Stimulated activated CD4-positive, alpha-beta T cell treated with anti-CD3 and anti-CD28 coated beads, TNF-alpha, amount 100 ng/mL, for 1 hour (primary cell): ENCODE data around the gene MAP7D2.

Experiments
- DNase-seq, 3 donors: peaks; one replicate each; pipeline ENCODE4 v3.0.0-alpha.2; 2020; ENCODE audit warnings: low read depth in 3 of 3, low spot score in 1 of 3

Gene MAP7D2

DNA sequence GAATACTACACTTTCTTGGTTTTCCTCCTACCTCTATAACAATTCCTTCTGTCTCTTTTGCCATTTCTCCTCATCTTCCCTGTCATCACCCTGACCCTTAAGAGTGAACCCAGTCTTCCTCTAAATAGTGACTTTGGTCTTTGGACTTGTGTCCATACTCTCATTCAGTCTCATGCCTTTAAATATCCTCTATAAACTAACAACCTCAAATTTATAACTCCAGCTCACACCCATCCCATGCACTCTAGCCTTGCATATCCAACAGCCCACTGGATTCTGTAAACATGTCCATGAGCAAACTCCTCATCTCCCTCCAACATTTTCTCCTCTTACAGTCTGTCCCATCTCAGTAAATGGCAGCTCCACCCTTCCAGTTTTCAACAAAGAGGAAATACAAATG lies 140.9 kb downstream of the MAP7D2 start:
- no peak for DNase-seq

DNA sequence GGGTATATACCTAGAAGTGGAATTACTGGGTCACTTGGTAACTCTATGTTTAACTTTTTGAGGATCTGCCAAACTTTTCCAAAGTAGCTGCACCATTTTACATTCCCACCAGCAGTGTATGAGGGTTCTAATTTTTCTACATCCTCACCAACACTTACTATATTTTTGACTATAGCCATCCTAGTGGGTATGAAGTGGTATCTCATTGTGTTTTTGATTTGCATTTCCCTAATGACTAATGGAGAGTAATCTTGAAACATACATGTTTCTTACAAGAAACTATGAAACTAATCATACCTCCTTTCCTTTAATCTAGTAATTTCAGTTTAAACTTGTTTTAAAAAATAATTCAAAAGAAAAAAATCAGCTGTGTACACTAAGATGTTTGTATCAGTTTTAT lies 143.7 kb downstream of the MAP7D2 start:
- no peak for DNase-seq

GRCh38 chrX:19968276-19968675 lies 148.4 kb downstream of the MAP7D2 start:
- no peak for DNase-seq

GRCh38 chrX:19966056-19966455 lies 150.7 kb downstream of the MAP7D2 start:
- no peak for DNase-seq

DNA sequence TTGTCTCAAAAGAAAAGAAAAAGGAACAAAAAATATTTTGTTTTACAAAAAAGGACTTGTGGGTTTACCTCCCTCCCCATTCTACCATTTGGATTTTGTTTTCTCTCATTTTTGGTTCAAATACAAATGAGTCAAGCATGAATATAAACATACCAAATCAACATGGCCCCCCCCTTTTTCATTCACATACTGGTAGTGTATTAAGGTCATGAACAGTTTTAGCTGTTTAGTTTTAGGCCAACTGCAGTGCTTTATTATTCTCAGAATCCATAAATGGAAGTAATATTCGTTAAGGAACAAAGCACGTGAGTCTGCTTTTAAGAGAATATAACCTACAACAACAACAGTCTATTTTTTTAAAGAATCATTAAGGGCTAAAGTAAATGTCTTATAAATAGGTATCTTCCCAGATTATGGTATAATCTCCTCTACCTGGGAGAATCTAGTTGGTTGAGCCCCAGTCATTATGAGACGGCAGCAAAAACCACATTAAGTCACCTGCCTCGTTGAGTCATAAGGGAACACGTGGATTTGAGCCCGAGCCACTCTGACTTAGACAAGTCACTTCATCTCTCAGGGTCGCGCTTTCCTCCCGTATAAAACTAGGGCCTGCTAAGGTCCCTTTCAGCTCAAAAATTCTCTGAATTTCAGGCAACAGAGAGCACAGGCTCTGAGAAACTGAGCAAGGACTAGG lies 152.5 kb downstream of the MAP7D2 start:
- no peak for DNase-seq

DNA sequence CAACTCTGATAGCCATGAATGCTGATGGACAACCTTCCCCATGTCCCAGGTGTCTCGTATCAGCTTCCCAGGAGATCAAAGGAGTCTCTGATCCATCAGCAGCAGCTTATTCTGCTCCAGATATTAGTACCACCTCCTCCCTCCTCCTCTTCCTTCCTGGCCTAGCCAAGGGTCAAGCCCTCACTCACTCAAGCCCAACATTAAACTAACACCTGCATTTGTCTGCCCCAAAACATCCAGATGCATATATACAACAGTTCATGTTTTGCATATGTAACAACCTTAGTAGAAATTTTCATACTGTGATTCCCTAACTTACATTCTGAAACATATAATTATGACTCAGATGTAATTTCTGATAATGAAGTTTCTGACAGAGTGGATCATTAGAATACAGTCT lies 155.8 kb downstream of the MAP7D2 start:
- no peak for DNase-seq

- DNase-seq: no peak
Observed at GRCh38 chrX:19958552-19959486, 157.9 kb downstream of the MAP7D2 start.

GRCh38 chrX:19956923-19957322 lies 159.8 kb downstream of the MAP7D2 start:
- DNase-seq: no peak
